ENCODE results near the gene HSPA12A.

GRCh38 chr10:116766241-116766827 is 24.0 kb upstream of the HSPA12A start:
- TF ChIP-seq POLR2A (IDR thresholded peaks at IDR 0.05) (no peak), CTCF (IDR thresholded peaks at IDR 0.05) (no peak), EP300 (IDR thresholded peaks at IDR 0.05) (no peak), POLR2AphosphoS5 (IDR thresholded peaks at IDR 0.05) (no peak)

Measured in sigmoid colon (tissue), 4 donors.